GM19395 (cell line): ENCODE results near the gene PPP4R2.

ENCODE experiments used
- ATAC-seq: cut with Tn5 transposase; IDR thresholded peaks from one replicate; pipeline ENCODE4 v1.9.1; 2021; ENCODE audit warnings: mild to moderate bottlenecking, moderate library complexity; ENCODE audit not compliant: unreplicated experiment

The PPP4R2 gene

DNA sequence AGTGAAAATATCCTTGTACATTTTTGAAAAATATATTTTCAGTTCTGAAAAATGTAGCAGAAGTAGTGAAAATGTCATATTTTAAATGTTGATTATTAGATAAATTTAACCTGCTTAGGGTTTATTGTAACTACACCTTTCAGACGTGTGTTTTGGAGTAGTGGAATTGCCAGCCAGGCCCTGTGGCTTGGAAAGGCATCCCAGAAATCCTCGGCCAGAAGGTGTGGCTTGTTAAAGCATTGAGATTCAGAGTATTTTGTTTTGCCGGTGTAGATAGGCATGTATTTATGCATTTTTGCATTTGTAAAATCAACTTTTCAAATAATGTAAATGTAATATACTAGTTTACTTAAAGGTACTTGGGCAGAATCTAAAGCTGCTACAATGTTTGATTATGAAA lies 71.8 kb downstream of the PPP4R2 start:
- ATAC-seq = no peak

- no peak for ATAC-seq
These were observed 72.6 kb downstream of the PPP4R2 start for GRCh38 chr3:73069187-73069586.

GRCh38 chr3:73069775-73070444 lies 73.3 kb downstream of the PPP4R2 start:
- no peak for ATAC-seq

GRCh38 chr3:73070675-73071575 lies 74.3 kb downstream of the PPP4R2 start:
- no peak for ATAC-seq

DNA sequence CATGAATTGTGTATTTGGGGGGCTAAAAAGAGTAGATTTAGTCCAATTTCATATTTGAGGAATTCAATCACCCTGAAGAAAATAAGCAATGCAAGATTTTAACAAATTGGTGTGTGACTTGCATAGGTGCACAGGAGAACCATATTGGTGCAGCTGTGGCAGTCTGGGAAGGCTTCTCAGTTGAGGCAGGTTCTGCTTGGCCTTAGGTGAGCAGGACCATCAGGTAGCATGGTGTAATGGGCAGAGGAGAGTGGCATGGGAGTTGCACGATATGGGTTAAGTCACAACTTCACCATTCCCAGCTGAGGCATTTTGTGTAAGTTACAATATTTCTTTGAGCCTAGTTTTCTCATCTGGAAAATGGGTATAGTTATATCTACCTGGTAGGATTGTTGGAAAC lies 75.3 kb downstream of the PPP4R2 start:
- ATAC-seq = no peak

- no peak for ATAC-seq
These were observed 76.0 kb downstream of the PPP4R2 start for GRCh38 chr3:73072634-73073033.

DNA sequence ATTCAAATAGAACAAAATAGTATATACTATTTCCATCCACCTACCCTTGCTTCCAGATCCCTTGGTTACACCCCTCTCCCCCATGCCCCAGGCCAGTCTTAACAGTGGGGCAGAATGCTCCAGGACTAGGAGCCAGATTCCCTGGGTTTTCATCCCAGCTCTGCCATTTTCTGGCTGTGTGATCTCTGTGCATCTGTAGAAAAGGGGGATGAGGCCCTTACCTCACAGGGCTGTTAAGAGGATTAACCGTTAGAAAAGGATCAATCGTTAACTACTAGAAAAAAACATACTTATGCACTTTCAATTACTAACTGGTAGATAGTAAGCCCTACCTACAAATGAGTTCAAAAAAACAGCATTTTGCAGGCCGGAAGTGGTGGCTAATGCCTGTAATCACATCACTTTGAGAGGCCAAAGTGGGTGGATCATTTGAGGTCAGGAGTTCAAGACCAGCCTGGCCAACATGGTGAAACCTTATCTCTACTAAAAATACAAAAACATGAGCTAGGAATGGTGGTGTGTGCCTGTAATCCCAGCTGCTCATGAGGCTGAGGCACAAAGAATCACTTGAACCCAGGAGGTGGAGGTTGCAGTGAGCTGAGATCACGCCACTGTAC lies 76.6 kb downstream of the PPP4R2 start:
- ATAC-seq = no peak

DNA sequence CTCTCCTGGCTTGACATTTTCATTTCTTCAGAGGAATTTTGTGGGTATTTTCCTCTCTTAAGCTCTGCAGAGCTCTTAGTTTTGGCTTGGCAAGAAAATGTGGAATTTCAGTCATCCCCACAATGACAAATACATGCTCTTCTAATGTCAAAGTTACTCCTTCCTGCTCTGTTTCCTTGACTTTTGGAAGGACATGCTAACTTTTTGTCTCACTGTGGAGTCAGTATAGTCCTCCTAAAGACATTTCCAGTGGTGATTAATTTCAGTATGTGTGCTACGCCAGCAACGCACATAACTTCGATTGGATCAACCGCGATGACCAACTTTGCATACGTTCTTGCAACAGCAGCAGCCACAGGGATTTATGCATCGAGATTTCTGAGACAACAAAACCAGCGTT lies 78.2 kb downstream of the PPP4R2 start:
- ATAC-seq = no peak

- ATAC-seq = peak; percentile 58
These were observed 83.8 kb downstream of the PPP4R2 start for GRCh38 chr3:73080216-73080966.

DNA sequence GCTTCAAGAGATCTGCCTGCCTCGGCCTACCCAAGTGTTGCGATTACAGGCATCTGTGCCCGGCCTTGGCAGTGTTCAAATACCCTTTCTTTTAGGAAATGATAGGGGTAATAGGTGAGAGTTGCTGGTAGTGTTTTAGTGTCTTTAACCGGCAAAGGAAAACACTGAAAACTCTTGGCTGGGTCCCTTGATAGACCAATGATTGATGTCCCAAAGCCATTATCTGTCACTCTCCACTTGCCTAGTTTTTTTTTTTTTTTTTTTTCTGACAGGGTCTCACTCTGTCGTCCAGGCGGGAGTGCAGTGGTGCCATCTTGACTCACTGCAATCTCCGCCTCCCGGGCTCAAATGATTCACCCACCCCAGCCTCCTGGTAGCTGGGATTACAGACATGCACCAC lies 84.5 kb downstream of the PPP4R2 start:
- ATAC-seq = no peak

DNA sequence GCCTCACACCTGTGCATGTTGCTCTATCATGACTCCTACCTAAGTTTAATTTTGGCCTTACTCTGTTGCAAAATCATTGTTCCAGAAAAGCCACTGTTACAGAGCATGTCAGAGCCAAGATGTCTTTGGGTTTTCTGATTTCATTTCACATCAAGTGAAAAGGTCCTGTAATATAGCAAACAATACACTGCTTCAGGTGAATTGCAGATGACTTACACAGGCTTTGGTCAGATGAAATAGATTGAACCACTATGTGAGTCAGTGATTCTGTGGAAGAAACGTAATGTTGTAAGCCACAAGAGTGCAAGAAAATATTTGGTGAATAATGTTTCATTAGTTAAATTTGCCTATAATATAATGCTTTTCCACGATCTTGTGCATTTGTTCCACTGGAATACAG lies 87.6 kb downstream of the PPP4R2 start:
- ATAC-seq = no peak

DNA sequence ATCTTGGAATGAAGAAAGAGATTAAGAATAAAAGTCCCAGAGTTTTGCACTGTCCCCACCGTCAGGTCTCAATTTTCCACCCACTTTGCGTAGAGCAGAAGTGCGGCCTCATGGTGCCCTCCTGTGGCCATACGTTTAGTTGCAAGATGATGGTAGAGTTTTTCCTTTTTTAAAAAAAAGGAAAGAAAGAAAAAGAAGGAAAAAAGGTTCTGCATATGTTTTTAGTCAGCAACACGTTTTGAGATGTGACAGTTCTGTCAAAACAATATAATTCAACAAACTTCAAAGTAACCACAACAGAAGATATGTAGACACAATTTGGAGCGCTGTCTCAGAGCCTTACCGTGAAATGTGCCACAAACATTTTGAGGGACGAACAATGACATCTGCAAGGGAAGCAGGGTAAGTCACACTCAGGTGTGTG lies 89.5 kb downstream of the PPP4R2 start:
- ATAC-seq = peak; percentile 61

GRCh38 chr3:73094129-73094528 lies 97.5 kb downstream of the PPP4R2 start:
- no peak for ATAC-seq

GRCh38 chr3:73094951-73095350 lies 98.3 kb downstream of the PPP4R2 start:
- ATAC-seq = no peak

- ATAC-seq = no peak
These were observed 99.6 kb downstream of the PPP4R2 start for GRCh38 chr3:73096169-73096568.

DNA sequence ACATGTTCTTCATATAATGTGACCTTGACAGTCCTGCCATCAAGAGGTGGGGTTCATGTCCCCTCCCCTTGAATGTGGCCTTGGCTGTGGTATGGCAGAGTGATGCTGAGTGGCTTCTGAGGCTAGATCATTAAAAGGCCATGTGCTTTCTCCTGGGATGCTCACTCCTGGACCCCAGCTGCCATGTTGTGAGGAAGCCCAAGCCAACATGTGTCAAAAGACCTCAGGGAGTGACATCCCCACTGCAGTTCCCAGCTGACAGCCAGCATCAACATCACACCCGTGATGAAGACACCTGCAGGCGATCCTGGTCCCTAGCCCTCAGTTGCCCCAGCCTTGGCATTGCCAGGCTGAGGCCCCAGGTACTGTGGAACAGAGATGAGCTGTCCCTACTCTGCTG lies 101.4 kb downstream of the PPP4R2 start:
- ATAC-seq = no peak

DNA sequence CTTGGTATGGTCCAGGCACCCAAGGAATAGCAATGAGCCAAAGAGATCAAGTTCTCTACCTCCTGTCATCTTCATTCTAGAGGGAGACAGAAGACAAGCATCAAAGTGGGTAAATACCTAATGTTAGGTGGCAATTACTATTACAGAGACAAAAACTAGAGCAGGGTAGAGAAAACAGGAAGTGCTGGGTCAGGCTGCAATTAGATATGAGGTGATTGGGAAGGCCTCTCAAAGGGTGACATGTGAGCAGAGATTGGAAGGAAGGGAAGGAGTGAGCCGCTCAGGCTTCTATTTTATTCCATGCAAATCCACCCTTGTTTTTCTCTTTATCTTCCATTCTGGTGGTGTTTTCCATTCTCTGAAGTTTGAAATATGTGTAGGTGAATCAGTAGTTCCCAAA lies 102.3 kb downstream of the PPP4R2 start:
- ATAC-seq = no peak

GRCh38 chr3:73100741-73101559 lies 104.3 kb downstream of the PPP4R2 start:
- ATAC-seq = peak; percentile 89

DNA sequence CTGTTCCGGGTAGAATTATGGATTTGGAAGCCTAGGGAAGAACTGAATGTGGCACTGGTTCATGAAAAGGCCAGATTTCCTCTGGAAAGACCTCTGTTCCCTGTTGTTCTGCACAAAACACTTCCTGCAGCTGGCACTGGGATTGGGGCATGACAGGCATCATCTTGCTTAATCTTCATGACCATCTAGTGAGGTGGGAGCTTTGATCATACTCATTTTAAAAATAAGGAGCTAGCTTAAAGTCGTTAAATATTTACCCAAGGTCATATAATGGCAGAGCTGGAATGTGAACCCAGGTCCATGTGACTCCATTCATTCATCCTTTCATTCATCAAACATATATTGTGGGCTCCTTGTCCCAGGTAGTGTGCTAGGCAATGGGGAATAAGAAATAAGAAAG lies 105.3 kb downstream of the PPP4R2 start:
- no peak for ATAC-seq

- ATAC-seq = no peak
These were observed 110.6 kb downstream of the PPP4R2 start for GRCh38 chr3:73107215-73107614.
